GM23338 (cell line): ENCODE results near the gene CFDP1. TPM values are rescaled to one million over a fixed set of nuclear protein-coding genes. Genes with fewer than 3 reads are reported as not detected.
A peak's percentile ranks its signal among the peaks of the same experiment; 100 is the strongest.

Experiments
- ATAC-seq: fragments of 200-7000 bp; cut with Tn5 transposase; 3 replicates; pipeline ENCODE4 v1.9.1; 2020
- DNase-seq: peaks from one replicate; pipeline ENCODE4 v3.0.0-alpha.2; 2015; ENCODE audit warnings: low spot score
- H2AFZ ChIP-seq: fragments of 200-600 bp; sonication (generic); 2 replicates; pipeline ENCODE4 v1.8.0; 2016; ENCODE audit warnings: antibody characterized with exemption, mild to moderate bottlenecking, moderate library complexity
- H3F3A ChIP-seq: fragments of 200-600 bp; sonication (generic); replicated peaks from 2 replicates; pipeline ENCODE4 v1.8.0; 2017; ENCODE audit warnings: antibody characterized with exemption, mixed run types, low read depth
- H3K27ac ChIP-seq: fragments of 200-600 bp; sonication (generic); 2 replicates; pipeline ENCODE4 v1.6.1; 2016; ENCODE audit warnings: low read depth
- H3K27me3 ChIP-seq: fragments of 200-600 bp; sonication (generic); 2 replicates; pipeline ENCODE4 v1.8.0; 2016; ENCODE audit warnings: mild to moderate bottlenecking, mixed run types, moderate library complexity; ENCODE audit not compliant: insufficient read depth
- H3K36me3 ChIP-seq: fragments of 200-600 bp; sonication (generic); 2 replicates; pipeline ENCODE4 v1.8.0; 2016; ENCODE audit warnings: mild to moderate bottlenecking; ENCODE audit not compliant: insufficient read depth
- H3K4me1 ChIP-seq: fragments of 200-600 bp; sonication (generic); 2 replicates; pipeline ENCODE4 v1.8.0; 2016; ENCODE audit warnings: mild to moderate bottlenecking, moderate library complexity; ENCODE audit not compliant: insufficient read depth
- H3K4me2 ChIP-seq: fragments of 200-600 bp; sonication (generic); 2 replicates; pipeline ENCODE4 v1.7.1; 2017; ENCODE audit warnings: mixed run types
- H3K4me3 ChIP-seq: fragments of 200-600 bp; sonication (generic); 2 replicates; pipeline ENCODE4 v1.6.1; 2016; ENCODE audit warnings: mixed run types
- H3K79me2 ChIP-seq: fragments of 200-600 bp; sonication (generic); replicated peaks from 2 replicates; pipeline ENCODE4 v1.8.0; 2017; ENCODE audit warnings: mild to moderate bottlenecking; ENCODE audit not compliant: insufficient read depth
- H3K9me2 ChIP-seq: fragments of 200-600 bp; sonication (generic); 2 replicates; pipeline ENCODE4 v1.8.0; 2017; ENCODE audit not compliant: insufficient read depth
- H4K20me1 ChIP-seq: fragments of 200-600 bp; sonication (generic); replicated peaks from 2 replicates; pipeline ENCODE4 v1.8.0; 2017; ENCODE audit warnings: mild to moderate bottlenecking; ENCODE audit not compliant: insufficient read depth
- H3K27ac Mint-ChIP-seq: 2 replicates; pipeline ENCODE4 v1.8.0; 2020; ENCODE audit warnings: inconsistent platforms, mild to moderate bottlenecking, moderate library complexity, mixed read lengths
- H3K27me3 Mint-ChIP-seq: 3 replicates; pipeline ENCODE4 v1.8.0; 2022; ENCODE audit warnings: low read depth, mild to moderate bottlenecking, moderate library complexity, mixed read lengths, inconsistent platforms; ENCODE audit not compliant: insufficient read depth, poor library complexity
- H3K36me3 Mint-ChIP-seq: 3 replicates; pipeline ENCODE4 v1.8.0; 2021; ENCODE audit warnings: low read depth, mild to moderate bottlenecking, inconsistent platforms, moderate library complexity, mixed read lengths
- H3K4me1 Mint-ChIP-seq: 3 replicates; pipeline ENCODE4 v1.8.0; 2020; ENCODE audit warnings: mild to moderate bottlenecking, inconsistent platforms, mixed read lengths
- H3K4me3 Mint-ChIP-seq: 3 replicates; pipeline ENCODE4 v1.8.0; 2021; ENCODE audit warnings: moderate library complexity, mild to moderate bottlenecking, inconsistent platforms, mixed read lengths
- H3K9me3 Mint-ChIP-seq: 3 replicates; pipeline ENCODE4 v1.8.0; 2020; ENCODE audit warnings: moderate library complexity, mild to moderate bottlenecking, inconsistent platforms, mixed read lengths
- CREB1 ChIP-seq: fragments of 250-450 bp; sonication (Bioruptor Pico); IDR thresholded peaks from 2 replicates; pipeline ENCODE4 v1.5.0; 2020; ENCODE audit warnings: low read depth, mild to moderate bottlenecking, moderate library complexity
- CTCF ChIP-seq, 2 experiments: fragments of 200-600 bp in 1 of 2; sonication (generic) in 1 of 2; conservative IDR thresholded peaks; 2 replicates each; pipeline versions ENCODE4 v1.5.1 to v1.6.1; 2016 to 2017; ENCODE audit warnings: antibody characterized with exemption in 2 of 2, low read depth in 2 of 2, mild to moderate bottlenecking in 2 of 2, moderate library complexity in 1 of 2
- ETS1 ChIP-seq: IDR thresholded peaks from 2 replicates; pipeline ENCODE4 v1.6.1; 2016; ENCODE audit warnings: antibody characterized with exemption
- EZH2phosphoT487 ChIP-seq: fragments of 200-600 bp; sonication (generic); IDR thresholded peaks from one replicate; pipeline ENCODE4 v1.8.1; 2018; ENCODE audit warnings: antibody characterized with exemption; ENCODE audit not compliant: unreplicated experiment
- JUNB ChIP-seq: IDR thresholded peaks from one replicate; pipeline ENCODE4 v1.6.1; 2016; ENCODE audit warnings: antibody characterized with exemption; ENCODE audit not compliant: unreplicated experiment
- NANOG ChIP-seq: IDR thresholded peaks from 2 replicates; pipeline ENCODE4 v1.6.1; 2016; ENCODE audit warnings: antibody characterized with exemption, borderline replicate concordance
- POLR2AphosphoS5 ChIP-seq: IDR thresholded peaks from 2 replicates; pipeline ENCODE4 v1.6.1; 2016; ENCODE audit warnings: antibody characterized with exemption, low read depth
- REST ChIP-seq: IDR thresholded peaks from one replicate; pipeline ENCODE4 v1.6.1; 2018; ENCODE audit warnings: antibody characterized with exemption; ENCODE audit not compliant: unreplicated experiment
- STAT1 ChIP-seq: IDR thresholded peaks from one replicate; pipeline ENCODE4 v1.6.1; 2016; ENCODE audit warnings: antibody characterized with exemption; ENCODE audit not compliant: unreplicated experiment
- ZNF114 ChIP-seq: fragments of 250-450 bp; sonication (Bioruptor Pico); IDR thresholded peaks from 2 replicates; pipeline ENCODE4 v1.5.0; 2020; ENCODE audit warnings: mild to moderate bottlenecking, moderate library complexity
- ZNF331 ChIP-seq: fragments of 250-450 bp; sonication (Bioruptor Pico); IDR thresholded peaks from 2 replicates; pipeline ENCODE4 v1.5.0; 2020; ENCODE audit warnings: low read depth, mild to moderate bottlenecking, moderate library complexity
- polyA plus RNA-seq: library from polyadenylated mRNA; unstranded; fragments of >200 nt; fragmentation: Nextera tagmentation; extraction: Ambion mirVana; gene quantifications from 2 replicates; pipeline ENCODE4 v1.2.1, GENCODE V29; 2016
- total RNA-seq: library from RNA; depleted of rRNA; stranded (reverse); fragments of >200 nt; shearing (Covaris generic); gene quantifications from 2 replicates; pipeline ENCODE4 v1.2.3, GENCODE V29; 2014

Gene CFDP1
- total and polyA plus RNA-seq, 2 experiments from 2014 or later: 89.9 to 224 TPM

- H3K9me3 Mint-ChIP-seq: no peaks in the 10 kb centered on the region
- TF ChIP-seq NANOG (no peak), JUNB (no peak), ETS1 (no peak), REST (no peak), STAT1 (no peak), ZNF331 (CRISPR knock-in tag) (no peak), EZH2phosphoT487 (no peak), CREB1 (no peak)
- Histone ChIP-seq H3K27ac (peak overlapping the region; percentile 83), H3K27me3 (no peaks in the 10 kb centered on the region), H3K4me2 (peak overlapping the region; percentile 61; the same call in 1 of the 2 replicates), H2AFZ (no peak overlapping the region), H3K4me3 (peak overlapping the region; percentile 2; the same call in 1 of the 2 replicates), H3K79me2 (peaks cover 99% of the 10 kb centered on the region), H3K36me3 (no peaks in the 10 kb centered on the region), H3K9me2 (no peaks in the 10 kb centered on the region), H3F3A (no peaks in the 10 kb centered on the region; the same call in 1 of the 2 replicates), H3K4me1 (peaks cover 31% of the 10 kb centered on the region), H4K20me1 (peaks cover 31% of the 10 kb centered on the region)
- peaks cover 42% of the 10 kb centered on the region for H3K4me1 Mint-ChIP-seq
- DNase-seq: no peak
- no peak for ATAC-seq
- no peaks in the 10 kb centered on the region for H3K27me3 Mint-ChIP-seq
- H3K36me3 Mint-ChIP-seq: no peaks in the 10 kb centered on the region
- peak overlapping the region; percentile 80 for H3K27ac Mint-ChIP-seq
- peak overlapping the region; percentile 55; the same call in 1 of the 3 replicates for H3K4me3 Mint-ChIP-seq
Measured at GRCh38 chr16:75421820-75422126, 11.5 kb downstream of the CFDP1 start.

GRCh38 chr16:75420987-75421819 lies 12.1 kb downstream of the CFDP1 start:
- Histone ChIP-seq H3K36me3 (no peaks in the 10 kb centered on the region), H3K4me1 (peaks cover 31% of the 10 kb centered on the region), H3F3A (no peaks in the 10 kb centered on the region; the same call in 1 of the 2 replicates), H2AFZ (no peak overlapping the region), H4K20me1 (peaks cover 27% of the 10 kb centered on the region), H3K9me2 (no peaks in the 10 kb centered on the region), H3K4me3 (peak overlapping the region; percentile 2), H3K27me3 (no peaks in the 10 kb centered on the region), H3K27ac (peak overlapping the region; percentile 83), H3K79me2 (peaks cover 99% of the 10 kb centered on the region), H3K4me2 (peak overlapping the region; percentile 61)
- Mint-ChIP-seq H3K27ac (peak overlapping the region; percentile 80), H3K27me3 (no peaks in the 10 kb centered on the region), H3K4me3 (peak overlapping the region; percentile 55), H3K4me1 (peaks cover 42% of the 10 kb centered on the region), H3K9me3 (no peaks in the 10 kb centered on the region), H3K36me3 (no peaks in the 10 kb centered on the region)
- DNase-seq (peak; percentile 91), ATAC-seq (peak; percentile 99)
- no peak for TF ChIP-seq CTCF (conservative IDR thresholded peaks at IDR 0.05; ENCODE audit: low read depth in 2 of 2)
- no peak for TF ChIP-seq STAT1
- TF ChIP-seq CREB1: no peak
- no peak for TF ChIP-seq EZH2phosphoT487
- TF ChIP-seq NANOG: no peak
- TF ChIP-seq POLR2AphosphoS5: no peak; the same call in 1 of the 2 replicates
- no peak for TF ChIP-seq ZNF114 (CRISPR knock-in tag)
- no peak for TF ChIP-seq ZNF331 (CRISPR knock-in tag)
- no peak for TF ChIP-seq REST
